Endothelial cell of umbilical vein (primary cell): ENCODE measurements around the gene SMIM33. TPM values are rescaled to one million over a fixed set of nuclear protein-coding genes. Genes with fewer than 3 reads are reported as not detected.
"Not testable (repeated sequence)": the region's sequence is repeated elsewhere in the genome, so short reads cannot be mapped to it uniquely, and the experiment has no call there.

Experiments
- BruUV-seq: library from RNA; stranded (reverse); fragments of 400-500 nt; replicated peaks from 2 replicates; lab custom pipeline; 2021; lab: Mats Ljungman, UMichigan
- CTCF ChIA-PET: fragments of 300-600, 350-600 bp; sonication (Branson Sonifier 250); formaldehyde crosslinking; loops from one replicate; lab custom pipeline; 2021; ENCODE audit warnings: antibody characterized with exemption, inconsistent platforms; lab: Charles Lee
- POLR2A ChIA-PET: fragments of 300-600, 350-600 bp; sonication (Branson Sonifier 250); formaldehyde crosslinking; loops from one replicate; lab custom pipeline; 2021; ENCODE audit warnings: antibody characterized with exemption, inconsistent platforms; lab: Charles Lee
- DNase-seq: peaks from one replicate; pipeline ENCODE4 v3.0.0-alpha.2; 2011; ENCODE audit warnings: low read depth, low spot score
- FAIRE-seq: peaks from 2 replicates; lab custom pipeline; 2011; peaks lifted over from hg19 to GRCh38; lab: Jason Lieb, UNC
- H2AFZ ChIP-seq: 2 replicates; pipeline ENCODE4 v1.6.0; 2012; ENCODE audit warnings: low read depth, low read length, control low read depth, inconsistent platforms
- H3K27ac ChIP-seq: 2 replicates; pipeline ENCODE4 v1.5.1; 2011; ENCODE audit warnings: low read depth, mild to moderate bottlenecking, control low read depth, low read length, moderate library complexity; ENCODE audit not compliant: insufficient read depth
- H3K27me3 ChIP-seq, 2 experiments: 2 replicates each; pipeline versions ENCODE4 v1.6.0 to v1.6.1; 2011; ENCODE audit warnings: low read length in 2 of 2, mixed read lengths in 1 of 2; ENCODE audit not compliant: control insufficient read depth in 2 of 2, insufficient read depth in 2 of 2
- H3K36me3 ChIP-seq, 2 experiments: 2 replicates in 1 of 2; 3 replicates in 1 of 2; pipeline ENCODE4 v1.5.1; 2011; ENCODE audit warnings: low read length in 2 of 2, mild to moderate bottlenecking in 1 of 2, moderate library complexity in 1 of 2; ENCODE audit not compliant: control insufficient read depth in 2 of 2, insufficient read depth in 2 of 2; ENCODE audit errors: extremely low read depth in 1 of 2
- H3K4me1 ChIP-seq: 3 replicates; pipeline ENCODE4 v1.5.1; 2011; ENCODE audit warnings: mild to moderate bottlenecking, low read length; ENCODE audit not compliant: control insufficient read depth, insufficient read depth; ENCODE audit errors: extremely low read depth
- H3K4me2 ChIP-seq: 2 replicates; pipeline ENCODE4 v1.6.1; 2011; ENCODE audit warnings: low read length, control low read depth, mixed read lengths; ENCODE audit not compliant: insufficient read depth
- H3K4me3 ChIP-seq, 3 experiments: fragments of 200-600 bp in 1 of 3; sonication (generic), shearing (Covaris generic) in 1 of 3; replicated peaks in 1 of 3; 2 replicates each; pipeline ENCODE4 v1.5.1; 2011 to 2016; ENCODE audit warnings: control low read depth in 3 of 3, low read length in 3 of 3, mild to moderate bottlenecking in 2 of 3, inconsistent platforms in 1 of 3, low read depth in 1 of 3, moderate library complexity in 1 of 3; ENCODE audit not compliant: insufficient read depth in 1 of 3
- H3K79me2 ChIP-seq: 2 replicates; pipeline ENCODE4 v1.6.0; 2012; ENCODE audit warnings: low read length, inconsistent platforms; ENCODE audit not compliant: control insufficient read depth, insufficient read depth
- H3K9ac ChIP-seq: replicated peaks from 2 replicates; pipeline ENCODE3; 2011; ENCODE audit warnings: low read length, control low read depth; ENCODE audit not compliant: insufficient read depth; ENCODE audit errors: extremely low read depth
- H3K9me1 ChIP-seq: replicated peaks from 3 replicates; pipeline ENCODE4 v1.6.0; 2011; ENCODE audit warnings: mild to moderate bottlenecking, low read length; ENCODE audit not compliant: control insufficient read depth, insufficient read depth; ENCODE audit errors: extremely low read depth
- H3K9me3 ChIP-seq: replicated peaks from 2 replicates; pipeline ENCODE4 v1.5.1; 2012; ENCODE audit warnings: low read length, inconsistent platforms; ENCODE audit not compliant: control insufficient read depth, insufficient read depth
- H4K20me1 ChIP-seq: replicated peaks from 2 replicates; pipeline ENCODE3; 2011; ENCODE audit warnings: mild to moderate bottlenecking, low read length; ENCODE audit not compliant: control insufficient read depth, insufficient read depth; ENCODE audit errors: extremely low read depth
- EZH2 ChIP-seq: IDR thresholded peaks from 2 replicates; pipeline ENCODE4 v1.6.1; 2012; ENCODE audit warnings: borderline replicate concordance, low read depth, mild to moderate bottlenecking, moderate library complexity, low read length, inconsistent platforms; ENCODE audit not compliant: severe bottlenecking
- FOS ChIP-seq: IDR thresholded peaks from 2 replicates; pipeline ENCODE4 v1.6.1; 2011; ENCODE audit warnings: mild to moderate bottlenecking, low read length, moderate library complexity, borderline replicate concordance; ENCODE audit not compliant: insufficient read depth
- GATA2 ChIP-seq: IDR thresholded peaks from 2 replicates; pipeline ENCODE4 v1.7.0; 2011; ENCODE audit warnings: low read depth, mild to moderate bottlenecking, moderate library complexity, mixed read lengths, low read length; ENCODE audit not compliant: insufficient read length, insufficient read depth
- JUN ChIP-seq: IDR thresholded peaks from 2 replicates; pipeline ENCODE4 v1.6.1; 2011; ENCODE audit warnings: borderline replicate concordance, low read depth; ENCODE audit not compliant: insufficient read length, insufficient read depth
- MYC ChIP-seq: IDR thresholded peaks from one replicate; pipeline ENCODE4 v1.6.1; 2011; ENCODE audit warnings: mild to moderate bottlenecking, low read depth, low read length
- POLR2A ChIP-seq: IDR thresholded peaks from 2 replicates; pipeline ENCODE4 v1.6.1; 2012; ENCODE audit warnings: low read depth, mild to moderate bottlenecking, control low read depth, low read length
- POLR2AphosphoS5 ChIP-seq: IDR thresholded peaks from 2 replicates; pipeline ENCODE4 v1.6.1; 2012; ENCODE audit warnings: low read depth, mild to moderate bottlenecking, control low read depth, low read length, moderate library complexity; ENCODE audit not compliant: insufficient read depth
- dilution Hi-C: fragments of 300-500 bp; cut with MboI; formaldehyde crosslinking; loops from one replicate; pipeline ENCODE4 v1.15.0; 2019; ENCODE audit warnings: low sequenced_read_pairs; ENCODE audit not compliant: extremely low pct_ligation_motif_present
- intact Hi-C: fragments of 100-400 bp; cut with micrococcal nuclease; formaldehyde crosslinking; loops from one replicate; pipeline ENCODE4 v1.10.0; 2022
- polyA plus RNA-seq, 4 experiments: library from polyadenylated mRNA; depleted of rRNA in 3 of 4; stranded (reverse) in 3 of 4; unstranded in 1 of 4; fragments of >200 nt; gene quantifications; 2 replicates each; pipeline versions ENCODE4 v1.2.1 to v1.2.3, GENCODE V29; 2011 to 2012; ENCODE audit warnings: missing spikeins in 1 of 4
- total RNA-seq: library from RNA; stranded (reverse); gene quantifications from 2 replicates; pipeline ENCODE4 v1.2.3, GENCODE V29; 2021
- TF ChIP-seq, protein P1 (sequence below), 2 donors: IDR thresholded peaks; 1 replicate in 1 of 2; 2 replicates in 1 of 2; pipeline ENCODE4 v1.5.1; 2011; ENCODE audit warnings: low read length in 2 of 2, mild to moderate bottlenecking in 2 of 2, moderate library complexity in 2 of 2, control low read depth in 1 of 2, inconsistent platforms in 1 of 2, low read depth in 1 of 2; ENCODE audit not compliant: insufficient read depth in 1 of 2; ENCODE audit errors: extremely low read depth in 1 of 2
- TF ChIP-seq, protein P2 (sequence below): IDR thresholded peaks from 2 replicates; pipeline ENCODE4 v1.6.1; 2011; ENCODE audit not compliant: insufficient read depth, insufficient read length

Gene SMIM33
- total and polyA plus RNA-seq, 2 donors (not counting 3 experiments of a cell fraction or from before 2014, with no cell fraction given): not detected

- Histone ChIP-seq H3K9ac (peak within 1 kb of the TSS; percentile 86), H3K36me3 (peaks cover 2 to 11% of the 10 kb centered on the region in 2 experiments), H3K9me3 (no peaks in the 10 kb centered on the region), H3K79me2 (peaks cover 14% of the 10 kb centered on the region), H3K27me3 (no peaks in the 10 kb centered on the region), H3K27ac (peak within 1 kb of the TSS; percentile 94), H3K4me3 (peak within 1 kb of the TSS; percentile 4 to 67 (median 42)), H3K9me1 (no peaks in the 10 kb centered on the region), H2AFZ (peak within 1 kb of the TSS; percentile 24), H3K4me1 (peaks cover 27% of the 10 kb centered on the region), H4K20me1 (no peaks in the 10 kb centered on the region), H3K4me2 (peak within 1 kb of the TSS; percentile 87)
- TF ChIP-seq JUN (no peak), POLR2A (peak; percentile 58), EZH2 (no peak), MYC (no peak), POLR2AphosphoS5 (peak; percentile 80), GATA2 (peak; percentile 41), FOS (peak; percentile 50)
- TF ChIP-seq, protein P1, sequence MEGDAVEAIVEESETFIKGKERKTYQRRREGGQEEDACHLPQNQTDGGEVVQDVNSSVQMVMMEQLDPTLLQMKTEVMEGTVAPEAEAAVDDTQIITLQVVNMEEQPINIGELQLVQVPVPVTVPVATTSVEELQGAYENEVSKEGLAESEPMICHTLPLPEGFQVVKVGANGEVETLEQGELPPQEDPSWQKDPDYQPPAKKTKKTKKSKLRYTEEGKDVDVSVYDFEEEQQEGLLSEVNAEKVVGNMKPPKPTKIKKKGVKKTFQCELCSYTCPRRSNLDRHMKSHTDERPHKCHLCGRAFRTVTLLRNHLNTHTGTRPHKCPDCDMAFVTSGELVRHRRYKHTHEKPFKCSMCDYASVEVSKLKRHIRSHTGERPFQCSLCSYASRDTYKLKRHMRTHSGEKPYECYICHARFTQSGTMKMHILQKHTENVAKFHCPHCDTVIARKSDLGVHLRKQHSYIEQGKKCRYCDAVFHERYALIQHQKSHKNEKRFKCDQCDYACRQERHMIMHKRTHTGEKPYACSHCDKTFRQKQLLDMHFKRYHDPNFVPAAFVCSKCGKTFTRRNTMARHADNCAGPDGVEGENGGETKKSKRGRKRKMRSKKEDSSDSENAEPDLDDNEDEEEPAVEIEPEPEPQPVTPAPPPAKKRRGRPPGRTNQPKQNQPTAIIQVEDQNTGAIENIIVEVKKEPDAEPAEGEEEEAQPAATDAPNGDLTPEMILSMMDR (IDR thresholded peaks at IDR 0.05; ENCODE audit: extremely low read depth in 1 of 2, insufficient read depth in 1 of 2, low read depth in 1 of 2, low read length in 2 of 2): no peak
- TF ChIP-seq, protein P2, sequence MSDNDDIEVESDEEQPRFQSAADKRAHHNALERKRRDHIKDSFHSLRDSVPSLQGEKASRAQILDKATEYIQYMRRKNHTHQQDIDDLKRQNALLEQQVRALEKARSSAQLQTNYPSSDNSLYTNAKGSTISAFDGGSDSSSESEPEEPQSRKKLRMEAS: no peak
- BruUV-seq: TSS peak; percentile 71
- intact Hi-C loops: loop anchor here (1.0 kb wide), 6 partner anchors 9 to 38 kb away; partner anchors contain the start of gene ECSCR
- dilution Hi-C loops: no loop called here
- CTCF ChIA-PET: interaction anchor here (0.6 to 3.2 kb wide), 13 partner anchors 9 to 60 kb away, joined by 3 to 59 read pairs (median 8); partner anchors contain the start of genes ECSCR and SMIM33
- FAIRE-seq (peak; percentile 97), DNase-seq (peak; percentile 90)
- POLR2A ChIA-PET: interaction anchor here (0.8 to 2.2 kb wide), 8 partner anchors 9 to 79 kb away, joined by 3 to 21 read pairs (median 6); partner anchors contain the start of genes DNAJC18, ECSCR and UBE2D2
Observed at GRCh38 chr5:139482050-139482889, 11.5 kb downstream of the SMIM33 start, which contains the start of gene STING1. Gene STING1, minus strand, starts transcription at chr5:139482758. Its CDS starts 1,054 bp downstream, at chr5:139481704.

DNA sequence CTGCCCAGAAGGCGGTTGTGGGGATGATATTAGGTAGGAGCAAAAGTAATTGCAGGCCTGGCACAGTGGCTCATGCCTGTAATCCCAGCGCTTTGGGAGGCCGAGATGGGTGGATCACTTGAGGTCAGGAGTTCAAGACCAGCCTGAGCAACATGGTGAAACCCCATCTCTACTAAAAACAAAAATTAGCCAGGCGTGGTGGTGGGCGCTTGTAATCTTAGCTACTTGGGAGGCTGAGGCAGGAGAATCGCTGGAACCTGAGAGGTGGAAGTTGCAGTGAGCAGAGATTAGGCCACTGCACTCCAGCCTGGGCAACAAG is 12.0 kb downstream of the SMIM33 start:
- H4K20me1 ChIP-seq, dilution Hi-C loops, H3K27me3 ChIP-seq, H3K4me3 ChIP-seq, FAIRE-seq, H3K36me3 ChIP-seq, DNase-seq, H3K9me1 ChIP-seq, H2AFZ ChIP-seq, H3K9me3 ChIP-seq, BruUV-seq: not testable (repeated sequence)
- ChIA-PET CTCF (interaction anchor here (1.2 to 3.2 kb wide), 10 partner anchors 9 to 60 kb away, joined by 3 to 59 read pairs (median 12); partner anchors contain the start of gene ECSCR), POLR2A (interaction anchor here (1.0 to 2.2 kb wide), 4 partner anchors 21 to 78 kb away, joined by 3 to 21 read pairs (median 6); partner anchors contain the start of genes DNAJC18, ECSCR and UBE2D2)
- Histone ChIP-seq H3K4me2 (peak overlapping the region; percentile 87), H3K27ac (peak overlapping the region; percentile 94), H3K9ac (peak overlapping the region; percentile 86), H3K79me2 (peaks cover 14% of the 10 kb centered on the region), H3K4me1 (peaks cover 27% of the 10 kb centered on the region)
- intact Hi-C loops: loop anchor here (1.0 kb wide), 6 partner anchors 10 to 39 kb away; partner anchors contain the start of gene ECSCR
